ENCODE measurements around the gene BLMH.

The BLMH gene

GRCh38 chr17:30229012-30229411 lies 62.7 kb downstream of the BLMH start:
- H3K4me3 ChIP-seq (IDR thresholded peaks at IDR 0.05; ENCODE audit: insufficient read depth, low read depth, low read length) = no peak overlapping the region
- H3K27ac ChIP-seq = no peak overlapping the region
- H3K9ac ChIP-seq = no peak overlapping the region
- H3K36me3 ChIP-seq (ENCODE audit: insufficient read depth) = no peaks in the 10 kb centered on the region
- no peak overlapping the region for H3K4me2 ChIP-seq
- no peaks in the 10 kb centered on the region for H3K4me1 ChIP-seq (ENCODE audit: low read depth, poor library complexity, severe bottlenecking)
- no peaks in the 10 kb centered on the region for H3K27me3 ChIP-seq (ENCODE audit: insufficient read depth, low read depth)
- no peaks in the 10 kb centered on the region for H4K20me1 ChIP-seq (ENCODE audit: insufficient read depth)
- H2AFZ ChIP-seq (ENCODE audit: low read depth) = no peak overlapping the region
- TF ChIP-seq, protein P1, sequence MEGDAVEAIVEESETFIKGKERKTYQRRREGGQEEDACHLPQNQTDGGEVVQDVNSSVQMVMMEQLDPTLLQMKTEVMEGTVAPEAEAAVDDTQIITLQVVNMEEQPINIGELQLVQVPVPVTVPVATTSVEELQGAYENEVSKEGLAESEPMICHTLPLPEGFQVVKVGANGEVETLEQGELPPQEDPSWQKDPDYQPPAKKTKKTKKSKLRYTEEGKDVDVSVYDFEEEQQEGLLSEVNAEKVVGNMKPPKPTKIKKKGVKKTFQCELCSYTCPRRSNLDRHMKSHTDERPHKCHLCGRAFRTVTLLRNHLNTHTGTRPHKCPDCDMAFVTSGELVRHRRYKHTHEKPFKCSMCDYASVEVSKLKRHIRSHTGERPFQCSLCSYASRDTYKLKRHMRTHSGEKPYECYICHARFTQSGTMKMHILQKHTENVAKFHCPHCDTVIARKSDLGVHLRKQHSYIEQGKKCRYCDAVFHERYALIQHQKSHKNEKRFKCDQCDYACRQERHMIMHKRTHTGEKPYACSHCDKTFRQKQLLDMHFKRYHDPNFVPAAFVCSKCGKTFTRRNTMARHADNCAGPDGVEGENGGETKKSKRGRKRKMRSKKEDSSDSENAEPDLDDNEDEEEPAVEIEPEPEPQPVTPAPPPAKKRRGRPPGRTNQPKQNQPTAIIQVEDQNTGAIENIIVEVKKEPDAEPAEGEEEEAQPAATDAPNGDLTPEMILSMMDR (conservative IDR thresholded peaks at IDR 0.05; ENCODE audit: low read depth, low read length) = no peak
- H3K79me2 ChIP-seq (ENCODE audit: insufficient read depth, low read depth) = no peaks in the 10 kb centered on the region

DNA sequence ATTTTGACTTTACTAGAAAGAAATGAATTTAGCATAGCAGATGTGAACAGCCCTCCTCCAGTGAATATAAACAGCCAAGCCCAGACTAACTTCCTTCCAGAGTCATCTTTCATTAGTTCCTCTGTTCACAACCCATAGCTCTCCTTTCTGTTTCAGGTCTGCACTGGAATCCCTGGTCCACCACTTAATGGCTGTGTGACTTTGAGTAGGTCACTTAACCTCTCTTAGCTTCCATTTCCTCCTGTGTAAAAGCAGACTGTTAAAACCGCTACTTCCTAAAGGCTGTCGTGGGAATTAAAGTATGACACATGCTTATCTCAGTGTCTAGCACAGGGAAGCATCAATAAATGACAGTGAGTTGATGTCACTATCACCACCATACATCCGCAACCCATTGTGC lies 63.7 kb downstream of the BLMH start:
- TF ChIP-seq, protein P1 (conservative IDR thresholded peaks at IDR 0.05; ENCODE audit: low read depth, low read length) = no peak
- Histone ChIP-seq H3K79me2 (ENCODE audit: insufficient read depth, low read depth) (no peaks in the 10 kb centered on the region), H3K9ac (no peak overlapping the region), H4K20me1 (ENCODE audit: insufficient read depth) (no peaks in the 10 kb centered on the region), H2AFZ (ENCODE audit: low read depth) (no peak overlapping the region), H3K4me2 (no peak overlapping the region), H3K4me1 (ENCODE audit: low read depth, poor library complexity, severe bottlenecking) (no peaks in the 10 kb centered on the region), H3K27ac (no peak overlapping the region), H3K4me3 (IDR thresholded peaks at IDR 0.05; ENCODE audit: insufficient read depth, low read depth, low read length) (no peak overlapping the region), H3K36me3 (ENCODE audit: insufficient read depth) (no peaks in the 10 kb centered on the region), H3K27me3 (ENCODE audit: insufficient read depth, low read depth) (no peaks in the 10 kb centered on the region)

DNA sequence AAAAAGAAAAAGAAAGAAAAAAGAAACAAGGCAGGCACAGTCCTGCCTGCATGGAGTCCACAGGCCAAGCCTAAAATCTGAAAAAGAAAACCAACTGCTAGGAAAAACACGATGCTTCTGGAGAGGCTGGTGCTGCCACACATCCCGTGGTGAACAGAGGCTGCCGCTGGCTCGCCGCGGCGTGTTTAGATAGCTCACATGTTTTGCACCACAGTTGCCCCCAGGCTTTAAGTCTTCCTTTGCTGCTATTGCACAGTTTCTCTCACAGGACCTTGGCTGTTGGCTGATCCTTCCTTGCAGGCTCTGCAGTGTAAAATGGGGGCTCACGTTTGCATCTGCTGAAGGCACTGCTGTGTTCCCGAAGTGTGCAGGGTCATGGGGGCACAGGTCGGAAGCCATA lies 64.9 kb downstream of the BLMH start:
- Histone ChIP-seq H3K4me2 (no peak overlapping the region), H3K27ac (no peak overlapping the region), H3K36me3 (ENCODE audit: insufficient read depth) (no peaks in the 10 kb centered on the region), H2AFZ (ENCODE audit: low read depth) (no peak overlapping the region), H4K20me1 (ENCODE audit: insufficient read depth) (no peaks in the 10 kb centered on the region), H3K79me2 (ENCODE audit: insufficient read depth, low read depth) (no peaks in the 10 kb centered on the region), H3K4me3 (IDR thresholded peaks at IDR 0.05; ENCODE audit: insufficient read depth, low read depth, low read length) (no peak overlapping the region), H3K4me1 (ENCODE audit: low read depth, poor library complexity, severe bottlenecking) (no peaks in the 10 kb centered on the region), H3K9ac (no peak overlapping the region), H3K27me3 (ENCODE audit: insufficient read depth, low read depth) (no peaks in the 10 kb centered on the region)
- TF ChIP-seq, protein P1 (conservative IDR thresholded peaks at IDR 0.05; ENCODE audit: low read depth, low read length) = no peak

DNA sequence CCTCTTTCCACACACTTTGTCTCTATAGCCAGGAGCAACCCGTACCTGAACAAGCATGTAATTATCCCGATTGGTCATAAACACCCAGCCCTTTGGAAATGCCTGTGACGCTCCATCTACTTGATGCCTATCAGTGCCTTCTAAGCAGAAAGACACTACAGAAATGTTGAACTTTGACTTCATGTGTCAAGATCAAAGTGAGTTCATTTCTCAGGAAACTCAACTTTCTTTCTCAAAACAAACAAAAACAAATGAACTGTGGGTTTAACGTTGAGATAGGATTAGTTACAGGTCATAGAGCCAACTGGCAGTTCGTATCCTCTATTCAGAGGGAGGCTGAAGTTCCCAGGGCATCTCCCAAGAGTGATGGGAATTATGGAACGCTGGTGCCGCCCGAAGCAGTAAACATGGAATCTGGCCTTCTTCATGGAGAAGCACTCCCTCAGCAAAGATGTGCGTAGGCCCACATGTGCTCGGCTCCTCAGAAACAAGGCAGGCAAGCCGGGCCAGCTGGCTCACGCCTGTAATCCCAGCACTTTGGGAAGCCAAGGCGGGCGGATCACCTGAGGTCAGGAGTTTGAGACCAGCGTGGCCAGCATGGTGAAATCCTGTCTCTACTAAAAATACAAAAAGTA lies 65.7 kb downstream of the BLMH start:
- no peak overlapping the region for H2AFZ ChIP-seq (ENCODE audit: low read depth)
- no peak overlapping the region for H3K4me2 ChIP-seq
- no peaks in the 10 kb centered on the region for H3K79me2 ChIP-seq (ENCODE audit: insufficient read depth, low read depth)
- no peak overlapping the region for H3K27ac ChIP-seq
- no peaks in the 10 kb centered on the region for H3K4me1 ChIP-seq (ENCODE audit: low read depth, poor library complexity, severe bottlenecking)
- TF ChIP-seq, protein P1 (conservative IDR thresholded peaks at IDR 0.05; ENCODE audit: low read depth, low read length) = no peak
- H3K4me3 ChIP-seq (IDR thresholded peaks at IDR 0.05; ENCODE audit: insufficient read depth, low read depth, low read length) = no peak overlapping the region
- H3K27me3 ChIP-seq (ENCODE audit: insufficient read depth, low read depth) = no peaks in the 10 kb centered on the region
- no peak overlapping the region for H3K9ac ChIP-seq
- H4K20me1 ChIP-seq (ENCODE audit: insufficient read depth) = no peaks in the 10 kb centered on the region
- no peaks in the 10 kb centered on the region for H3K36me3 ChIP-seq (ENCODE audit: insufficient read depth)
